HepG2 (cell line): Measurements from ENCODE around the gene QRICH2. TPM values are rescaled to one million over a fixed set of nuclear protein-coding genes. Genes with fewer than 3 reads are reported as not detected.

Experiments used
- AHDC1 ChIP-seq: sonication (generic); formaldehyde crosslinking; IDR thresholded peaks from 2 replicates; pipeline ENCODE4 v1.5.1; 2020; ENCODE audit warnings: mild to moderate bottlenecking, missing genetic modification reagents, borderline replicate concordance
- BHLHE40 ChIP-seq: IDR thresholded peaks from 2 replicates; pipeline ENCODE4 v1.6.1; 2011; ENCODE audit warnings: low read length, improper control_type of control experiment
- CBFB ChIP-seq: sonication (generic); formaldehyde crosslinking; IDR thresholded peaks from 2 replicates; pipeline ENCODE4 v1.4.0; 2020; ENCODE audit warnings: missing genetic modification reagents
- GABPB1 ChIP-seq: IDR thresholded peaks from 2 replicates; pipeline ENCODE4 v1.6.1; 2016; ENCODE audit warnings: mild to moderate bottlenecking, missing genetic modification reagents, moderate library complexity, missing compliant biosample characterization
- MYPOP ChIP-seq: sonication (generic); formaldehyde crosslinking; IDR thresholded peaks from 2 replicates; pipeline ENCODE4 v1.8.1; 2023; ENCODE audit warnings: mild to moderate bottlenecking, moderate library complexity, missing genetic modification reagents
- NFKBIZ ChIP-seq: IDR thresholded peaks from 2 replicates; pipeline ENCODE4 v1.6.1; 2018; ENCODE audit warnings: missing genetic modification reagents, missing compliant biosample characterization
- NR2F2 ChIP-seq: IDR thresholded peaks from 2 replicates; pipeline ENCODE4 v1.6.1; 2012; ENCODE audit warnings: low read depth, inconsistent platforms, borderline replicate concordance
- ZFP82 ChIP-seq: sonication (generic); formaldehyde crosslinking; IDR thresholded peaks from 2 replicates; pipeline ENCODE4 v1.5.1; 2020; ENCODE audit warnings: mild to moderate bottlenecking, missing genetic modification reagents, borderline replicate concordance
- ZNF138 ChIP-seq: sonication (generic); formaldehyde crosslinking; IDR thresholded peaks from 2 replicates; pipeline ENCODE4 v1.5.0; 2020; ENCODE audit warnings: mild to moderate bottlenecking, low read depth, missing genetic modification reagents
- ZNF446 ChIP-seq: sonication (generic); formaldehyde crosslinking; IDR thresholded peaks from 2 replicates; pipeline ENCODE4 v1.5.0; 2020; ENCODE audit warnings: mild to moderate bottlenecking, missing genetic modification reagents
- ZNF512B ChIP-seq: sonication (generic); formaldehyde crosslinking; IDR thresholded peaks from 2 replicates; pipeline ENCODE4 v1.5.1; 2020; ENCODE audit warnings: missing genetic modification reagents, mild to moderate bottlenecking, borderline replicate concordance
- ZNF563 ChIP-seq: sonication (generic); formaldehyde crosslinking; IDR thresholded peaks from 2 replicates; pipeline ENCODE4 v1.8.0; 2022; ENCODE audit warnings: mild to moderate bottlenecking, moderate library complexity, missing genetic modification reagents
- ZNF674 ChIP-seq: sonication (generic); formaldehyde crosslinking; IDR thresholded peaks from 2 replicates; pipeline ENCODE4 v1.5.0; 2020; ENCODE audit warnings: low read depth, mild to moderate bottlenecking, missing genetic modification reagents
- ZNF776 ChIP-seq: sonication (generic); formaldehyde crosslinking; IDR thresholded peaks from 2 replicates; pipeline ENCODE4 v1.4.0; 2020; ENCODE audit warnings: mild to moderate bottlenecking, missing genetic modification reagents
- polyA plus RNA-seq, 8 experiments: library from polyadenylated mRNA; depleted of rRNA in 3 of 8; stranded (reverse) in 7 of 8; unstranded in 1 of 8; fragments of >200 nt; fragmentation: Illumina TruSeq in 4 of 8; extraction: Trizol in 4 of 8; gene quantifications; 2 replicates each; pipeline versions ENCODE4 v1.2.1 to v1.2.3, GENCODE V29; 2011 to 2016; ENCODE audit warnings: low read depth in 4 of 8, missing spikeins in 1 of 8, mixed read lengths in 1 of 8; ENCODE audit not compliant: insufficient read depth in 1 of 8
- total RNA-seq, 5 experiments: library from RNA; depleted of rRNA; stranded (reverse); fragments of >200 nt; fragmentation: Illumina TruSeq; extraction: Trizol; gene quantifications; 2 replicates each; pipeline ENCODE4 v1.2.3, GENCODE V29; 2016; ENCODE audit warnings: low read depth in 1 of 5
- TF ChIP-seq, protein P1 (sequence below): sonication (generic); formaldehyde crosslinking; conservative IDR thresholded peaks from 2 replicates; pipeline ENCODE4 v1.8.0; 2022; ENCODE audit warnings: mild to moderate bottlenecking, moderate library complexity, missing genetic modification reagents
- TF ChIP-seq, protein P2 (sequence below): sonication (generic); formaldehyde crosslinking; IDR thresholded peaks from 2 replicates; pipeline ENCODE4 v1.8.0; 2022; ENCODE audit warnings: missing genetic modification reagents, low read depth, mild to moderate bottlenecking, borderline replicate concordance

The QRICH2 gene
- total and polyA plus RNA-seq, 2 of the 13 experiments (the other 11 are each of a cell fraction or from before 2014, with no cell fraction given) = 3.7 to 5.7 TPM

GRCh38 chr17:76240461-76241203 is 67.4 kb downstream of the QRICH2 start, which contains the start of gene RNF157 (continued):
- TF ChIP-seq ZNF512B (CRISPR knock-in tag) = no peak
- TF ChIP-seq, protein P1, sequence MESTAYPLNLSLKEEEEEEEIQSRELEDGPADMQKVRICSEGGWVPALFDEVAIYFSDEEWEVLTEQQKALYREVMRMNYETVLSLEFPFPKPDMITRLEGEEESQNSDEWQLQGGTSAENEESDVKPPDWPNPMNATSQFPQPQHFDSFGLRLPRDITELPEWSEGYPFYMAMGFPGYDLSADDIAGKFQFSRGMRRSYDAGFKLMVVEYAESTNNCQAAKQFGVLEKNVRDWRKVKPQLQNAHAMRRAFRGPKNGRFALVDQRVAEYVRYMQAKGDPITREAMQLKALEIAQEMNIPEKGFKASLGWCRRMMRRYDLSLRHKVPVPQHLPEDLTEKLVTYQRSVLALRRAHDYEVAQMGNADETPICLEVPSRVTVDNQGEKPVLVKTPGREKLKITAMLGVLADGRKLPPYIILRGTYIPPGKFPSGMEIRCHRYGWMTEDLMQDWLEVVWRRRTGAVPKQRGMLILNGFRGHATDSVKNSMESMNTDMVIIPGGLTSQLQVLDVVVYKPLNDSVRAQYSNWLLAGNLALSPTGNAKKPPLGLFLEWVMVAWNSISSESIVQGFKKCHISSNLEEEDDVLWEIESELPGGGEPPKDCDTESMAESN (CRISPR knock-in tag) = peak; percentile 61; the same call in 1 of the 2 replicates
- TF ChIP-seq ZNF138 (CRISPR knock-in tag) = no peak
- peak; percentile 80; the same call in 1 of the 2 replicates for TF ChIP-seq MYPOP
- TF ChIP-seq ZFP82 (CRISPR knock-in tag) = peak; percentile 23; the same call in 1 of the 2 replicates
- TF ChIP-seq AHDC1 (CRISPR knock-in tag) = 0 out of 2 replicates have a peak, but pooled peaks have one; percentile 8
- TF ChIP-seq BHLHE40 = peak; percentile 81
- 0 out of 2 replicates have a peak, but pooled peaks have one; percentile 53 for TF ChIP-seq NFKBIZ (CRISPR knock-in tag)
- TF ChIP-seq ZNF563 (CRISPR knock-in tag) = peak; percentile 81; the same call in 1 of the 2 replicates
- TF ChIP-seq ZNF446 (CRISPR knock-in tag) = peak; percentile 53; the same call in 1 of the 2 replicates
- TF ChIP-seq ZNF674 (CRISPR knock-in tag) = peak; percentile 25; the same call in 1 of the 2 replicates
- no peak for TF ChIP-seq NR2F2
- 0 out of 2 replicates have a peak, but pooled peaks have one; percentile 25 for TF ChIP-seq CBFB (CRISPR knock-in tag)
- TF ChIP-seq, protein P2, sequence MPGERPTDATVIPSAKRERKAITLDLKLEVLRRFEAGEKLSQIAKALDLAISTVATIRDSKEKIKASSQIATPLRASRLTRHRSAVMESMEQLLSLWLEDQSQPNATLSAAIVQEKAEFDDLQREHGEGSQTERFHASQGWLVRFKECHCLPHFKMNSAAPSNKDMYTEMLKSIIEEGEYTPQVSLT (CRISPR knock-in tag) = no peak
- peak; percentile 62; the same call in 1 of the 2 replicates for TF ChIP-seq GABPB1
- TF ChIP-seq ZNF776 (CRISPR knock-in tag) = peak; percentile 88
